BLaER1 (cell line): Measurements from ENCODE around the gene CHCHD3.

Source experiments
- H3K27ac ChIP-seq: shearing (Covaris generic); formaldehyde crosslinking; 2 replicates; pipeline ENCODE4 v1.8.1; 2022
- H3K27me3 ChIP-seq: shearing (Covaris generic); formaldehyde crosslinking; 2 replicates; pipeline ENCODE4 v1.8.1; 2022
- H3K36me3 ChIP-seq: shearing (Covaris generic); formaldehyde crosslinking; 2 replicates; pipeline ENCODE4 v1.8.1; 2022
- H3K4me1 ChIP-seq: shearing (Covaris generic); formaldehyde crosslinking; 2 replicates; pipeline ENCODE4 v1.8.1; 2022
- H3K4me2 ChIP-seq: shearing (Covaris generic); formaldehyde crosslinking; 2 replicates; pipeline ENCODE4 v1.8.1; 2022
- H3K4me3 ChIP-seq: shearing (Covaris generic); formaldehyde crosslinking; 2 replicates; pipeline ENCODE4 v1.8.1; 2022
- H3K9ac ChIP-seq: shearing (Covaris generic); formaldehyde crosslinking; 2 replicates; pipeline ENCODE4 v1.8.1; 2022
- H3K9me3 ChIP-seq: shearing (Covaris generic); formaldehyde crosslinking; 2 replicates; pipeline ENCODE4 v1.8.1; 2022
- H4K20me1 ChIP-seq: shearing (Covaris generic); formaldehyde crosslinking; 2 replicates; pipeline ENCODE4 v1.8.1; 2022
- Cebpa-rat ChIP-seq: shearing (Covaris generic); IDR thresholded peaks from 2 replicates; pipeline ENCODE4 v1.8.1; 2022

CHCHD3 gene

GRCh38 chr7:132996581-132997242, 85.2 kb downstream of the CHCHD3 start:
- H3K36me3 ChIP-seq = peaks cover 6% of the 10 kb centered on the region; the same call in 1 of the 2 replicates
- peaks cover 50% of the 10 kb centered on the region for H4K20me1 ChIP-seq
- H3K4me3 ChIP-seq = no peak overlapping the region
- no peak for TF ChIP-seq Cebpa-rat
- H3K27ac ChIP-seq = no peak overlapping the region
- H3K9ac ChIP-seq = no peak overlapping the region
- no peaks in the 10 kb centered on the region for H3K9me3 ChIP-seq
- no peak overlapping the region for H3K4me2 ChIP-seq
- H3K27me3 ChIP-seq = no peaks in the 10 kb centered on the region
- no peaks in the 10 kb centered on the region for H3K4me1 ChIP-seq

- peaks cover 8% of the 10 kb centered on the region; the same call in 1 of the 2 replicates for H3K36me3 ChIP-seq
- no peak overlapping the region for H3K4me2 ChIP-seq
- H3K9ac ChIP-seq = no peak overlapping the region
- no peak overlapping the region for H3K27ac ChIP-seq
- H4K20me1 ChIP-seq = peaks cover 39% of the 10 kb centered on the region
- no peak for TF ChIP-seq Cebpa-rat
- no peaks in the 10 kb centered on the region for H3K4me1 ChIP-seq
- 0 out of 2 replicates have a peak, but pooled peaks cover 2% of the 10 kb centered on the region for H3K9me3 ChIP-seq
- no peaks in the 10 kb centered on the region for H3K27me3 ChIP-seq
- no peak overlapping the region for H3K4me3 ChIP-seq
These were observed 88.4 kb downstream of the CHCHD3 start for GRCh38 chr7:132993377-132994013.

GRCh38 chr7:132991615-132992587, 90.0 kb downstream of the CHCHD3 start:
- H3K27ac ChIP-seq = no peak overlapping the region
- peaks cover 12% of the 10 kb centered on the region for H3K9me3 ChIP-seq
- no peaks in the 10 kb centered on the region for H3K4me1 ChIP-seq
- TF ChIP-seq Cebpa-rat = no peak
- H4K20me1 ChIP-seq = peaks cover 39% of the 10 kb centered on the region
- no peak overlapping the region for H3K4me3 ChIP-seq
- H3K9ac ChIP-seq = no peak overlapping the region
- H3K4me2 ChIP-seq = no peak overlapping the region
- no peaks in the 10 kb centered on the region for H3K27me3 ChIP-seq
- H3K36me3 ChIP-seq = peaks cover 11% of the 10 kb centered on the region; the same call in 1 of the 2 replicates

- no peak overlapping the region for H3K27ac ChIP-seq
- TF ChIP-seq Cebpa-rat = no peak
These were observed 93.8 kb downstream of the CHCHD3 start for GRCh38 chr7:132988117-132988516.

GRCh38 chr7:132980402-132980801, 101.5 kb downstream of the CHCHD3 start:
- H3K27me3 ChIP-seq = no peaks in the 10 kb centered on the region
- H3K9me3 ChIP-seq = no peaks in the 10 kb centered on the region
- peaks cover 14% of the 10 kb centered on the region; the same call in 1 of the 2 replicates for H3K36me3 ChIP-seq

More at GRCh38 chr7:132988117-132988516, 93.8 kb downstream of the CHCHD3 start:
- no peak overlapping the region for H3K9ac ChIP-seq
- H3K27me3 ChIP-seq = no peaks in the 10 kb centered on the region
- H3K4me2 ChIP-seq = no peak overlapping the region
- peaks cover 10% of the 10 kb centered on the region for H4K20me1 ChIP-seq
- H3K4me1 ChIP-seq = no peaks in the 10 kb centered on the region
- H3K9me3 ChIP-seq = peaks cover 20% of the 10 kb centered on the region
- no peak overlapping the region for H3K4me3 ChIP-seq
- H3K36me3 ChIP-seq = 0 out of 2 replicates have a peak, but pooled peaks cover 16% of the 10 kb centered on the region

GRCh38 chr7:132979524-132979923, 102.4 kb downstream of the CHCHD3 start:
- Histone ChIP-seq H3K27ac (no peak overlapping the region), H4K20me1 (peaks cover 19% of the 10 kb centered on the region; the same call in 1 of the 2 replicates), H3K9ac (no peak overlapping the region), H3K36me3 (peaks cover 23% of the 10 kb centered on the region), H3K9me3 (no peaks in the 10 kb centered on the region), H3K4me3 (no peak overlapping the region), H3K4me1 (peaks cover 12% of the 10 kb centered on the region), H3K27me3 (no peaks in the 10 kb centered on the region), H3K4me2 (peak overlapping the region; percentile 25)
- no peak for TF ChIP-seq Cebpa-rat

More at GRCh38 chr7:132980402-132980801, 101.5 kb downstream of the CHCHD3 start:
- peaks cover 12% of the 10 kb centered on the region for H3K4me1 ChIP-seq
- no peak overlapping the region for H3K27ac ChIP-seq
- H3K4me3 ChIP-seq = no peak overlapping the region
- no peak for TF ChIP-seq Cebpa-rat
- peaks cover 19% of the 10 kb centered on the region; the same call in 1 of the 2 replicates for H4K20me1 ChIP-seq
- H3K9ac ChIP-seq = no peak overlapping the region
- no peak overlapping the region for H3K4me2 ChIP-seq

GRCh38 chr7:132977234-132977633, 104.7 kb downstream of the CHCHD3 start:
- Histone ChIP-seq H3K36me3 (peaks cover 37% of the 10 kb centered on the region), H3K4me3 (no peak overlapping the region), H3K27me3 (no peaks in the 10 kb centered on the region), H4K20me1 (peaks cover 19% of the 10 kb centered on the region; the same call in 1 of the 2 replicates), H3K27ac (no peak overlapping the region), H3K9ac (no peak overlapping the region), H3K9me3 (no peaks in the 10 kb centered on the region), H3K4me2 (no peak overlapping the region), H3K4me1 (peaks cover 12% of the 10 kb centered on the region)
- TF ChIP-seq Cebpa-rat = no peak

GRCh38 chr7:132972745-132973144, 109.1 kb downstream of the CHCHD3 start:
- H3K4me1 ChIP-seq = no peaks in the 10 kb centered on the region; the same call in 1 of the 2 replicates
- H3K9ac ChIP-seq = no peak overlapping the region
- H3K4me2 ChIP-seq = no peak overlapping the region
- TF ChIP-seq Cebpa-rat = no peak
- H3K4me3 ChIP-seq = no peak overlapping the region
- H3K9me3 ChIP-seq = no peaks in the 10 kb centered on the region
- no peaks in the 10 kb centered on the region for H3K27me3 ChIP-seq
- no peak overlapping the region for H3K27ac ChIP-seq
- peaks cover 42% of the 10 kb centered on the region for H3K36me3 ChIP-seq
- H4K20me1 ChIP-seq = peaks cover 19% of the 10 kb centered on the region; the same call in 1 of the 2 replicates

- H3K36me3 ChIP-seq = peaks cover 34% of the 10 kb centered on the region
- no peak for TF ChIP-seq Cebpa-rat
- no peak overlapping the region for H3K4me3 ChIP-seq
- H3K9ac ChIP-seq = no peak overlapping the region
- no peaks in the 10 kb centered on the region for H3K27me3 ChIP-seq
- H3K4me2 ChIP-seq = no peak overlapping the region
- H4K20me1 ChIP-seq = peaks cover 12% of the 10 kb centered on the region; the same call in 1 of the 2 replicates
- H3K4me1 ChIP-seq = no peaks in the 10 kb centered on the region
- H3K9me3 ChIP-seq = no peaks in the 10 kb centered on the region
- H3K27ac ChIP-seq = no peak overlapping the region
These were observed 111.6 kb downstream of the CHCHD3 start for GRCh38 chr7:132970257-132970656.
